ENCODE measurements around the gene THAP7.

- TF ChIP-seq CTCF (IDR thresholded peaks at IDR 0.05) (no peak), POLR2A (IDR thresholded peaks at IDR 0.05) (no peak)
Observed at GRCh38 chr22:20964799-20965103, 37.2 kb downstream of the THAP7 start.
